SK-N-SH treated with all-trans-retinoic acid at 6 μM for 48 hours (cell line): Measurements from ENCODE around the gene SLC6A9.

ENCODE experiments used
- ATAC-seq: fragments of 200-7000 bp; cut with Tn5 transposase; 3 replicates; pipeline ENCODE4 v1.9.1; 2020; ENCODE audit warnings: mild to moderate bottlenecking, moderate library complexity
- ARNTL ChIP-seq: fragments of 450-650 bp; formaldehyde crosslinking; IDR thresholded peaks from 2 replicates; pipeline ENCODE4 v1.5.0; 2020; ENCODE audit warnings: low read depth, mild to moderate bottlenecking, moderate library complexity, borderline replicate concordance
- BACH2 ChIP-seq: fragments of 250-450 bp; sonication (Bioruptor Pico); IDR thresholded peaks from 2 replicates; pipeline ENCODE4 v1.9.0; 2021; ENCODE audit warnings: mild to moderate bottlenecking, borderline replicate concordance
- CREB5 ChIP-seq: fragments of 250-450 bp; sonication (Bioruptor Pico); IDR thresholded peaks from 2 replicates; pipeline ENCODE4 v1.5.1; 2020; ENCODE audit warnings: low read depth, mild to moderate bottlenecking, moderate library complexity
- CSDC2 ChIP-seq: fragments of 250-450 bp; sonication (Bioruptor Pico); IDR thresholded peaks from 2 replicates; pipeline ENCODE4 v1.5.0; 2020; ENCODE audit warnings: mild to moderate bottlenecking, moderate library complexity
- CSRNP3 ChIP-seq: fragments of 250-450 bp; sonication (Bioruptor Pico); IDR thresholded peaks from 2 replicates; pipeline ENCODE4 v1.5.1; 2021; ENCODE audit warnings: mild to moderate bottlenecking, moderate library complexity
- ESRRG ChIP-seq: fragments of 250-450 bp; sonication (Bioruptor Pico); IDR thresholded peaks from 2 replicates; pipeline ENCODE4 v1.6.1; 2021; ENCODE audit warnings: mild to moderate bottlenecking
- GLIS3 ChIP-seq: fragments of 250-450 bp; sonication (Bioruptor Pico); IDR thresholded peaks from 2 replicates; pipeline ENCODE4 v1.5.0; 2020; ENCODE audit warnings: mild to moderate bottlenecking, moderate library complexity
- ISL1 ChIP-seq: fragments of 250-450 bp; sonication (Bioruptor Pico); IDR thresholded peaks from 2 replicates; pipeline ENCODE4 v2.1.2; 2022; ENCODE audit warnings: mild to moderate bottlenecking, moderate library complexity
- OSR1 ChIP-seq: fragments of 250-450 bp; sonication (Bioruptor Pico); IDR thresholded peaks from 2 replicates; pipeline ENCODE4 v1.8.0; 2022; ENCODE audit warnings: moderate library complexity, mild to moderate bottlenecking, inconsistent platforms
- PATZ1 ChIP-seq: fragments of 250-450 bp; sonication (Bioruptor Pico); IDR thresholded peaks from 2 replicates; pipeline ENCODE4 v1.8.0; 2020; ENCODE audit warnings: mild to moderate bottlenecking, moderate library complexity, borderline replicate concordance
- POU6F1 ChIP-seq: fragments of 250-450 bp; sonication (Bioruptor Pico); IDR thresholded peaks from 2 replicates; pipeline ENCODE4 v1.8.0; 2021; ENCODE audit warnings: low read depth, mild to moderate bottlenecking, moderate library complexity, borderline replicate concordance
- PPARA ChIP-seq: fragments of 250-450 bp; sonication (Bioruptor Pico); IDR thresholded peaks from 2 replicates; pipeline ENCODE4 v1.5.0; 2020; ENCODE audit warnings: mild to moderate bottlenecking, borderline replicate concordance
- RARB ChIP-seq: fragments of 250-450 bp; sonication (Bioruptor Pico); IDR thresholded peaks from 2 replicates; pipeline ENCODE4 v1.8.0; 2021; ENCODE audit warnings: mild to moderate bottlenecking, moderate library complexity
- SNAI2 ChIP-seq: fragments of 250-450 bp; sonication (Bioruptor Pico); IDR thresholded peaks from 2 replicates; pipeline ENCODE4 v1.5.0; 2020; ENCODE audit warnings: mild to moderate bottlenecking, moderate library complexity
- TCF4 ChIP-seq: fragments of 250-450 bp; sonication (Bioruptor Pico); IDR thresholded peaks from 2 replicates; pipeline ENCODE4 v1.8.0; 2021; ENCODE audit warnings: mild to moderate bottlenecking, moderate library complexity, borderline replicate concordance
- TOX ChIP-seq: fragments of 250-450 bp; sonication (Bioruptor Pico); IDR thresholded peaks from 2 replicates; pipeline ENCODE4 v1.8.0; 2021; ENCODE audit warnings: mild to moderate bottlenecking, moderate library complexity, borderline replicate concordance
- ZC3H10 ChIP-seq: fragments of 250-450 bp; sonication (Bioruptor Pico); IDR thresholded peaks from 2 replicates; pipeline ENCODE4 v1.5.1; 2021; ENCODE audit warnings: mild to moderate bottlenecking, moderate library complexity
- ZFP3 ChIP-seq: fragments of 250-450 bp; sonication (Bioruptor Pico); IDR thresholded peaks from 2 replicates; pipeline ENCODE4 v1.5.0; 2020; ENCODE audit warnings: mild to moderate bottlenecking, moderate library complexity
- ZFP30 ChIP-seq: fragments of 450-650 bp; formaldehyde crosslinking; IDR thresholded peaks from 2 replicates; pipeline ENCODE4 v1.5.0; 2022; ENCODE audit warnings: mild to moderate bottlenecking, moderate library complexity
- ZNF565 ChIP-seq: fragments of 450-650 bp; formaldehyde crosslinking; conservative IDR thresholded peaks from 2 replicates; pipeline ENCODE4 v1.5.0; 2020; ENCODE audit warnings: low read depth, mild to moderate bottlenecking, moderate library complexity
- ZNF70 ChIP-seq: fragments of 450-650 bp; formaldehyde crosslinking; IDR thresholded peaks from 2 replicates; pipeline ENCODE4 v1.5.0; 2020; ENCODE audit warnings: mild to moderate bottlenecking, moderate library complexity
- ZNF8 ChIP-seq: fragments of 450-650 bp; formaldehyde crosslinking; IDR thresholded peaks from 2 replicates; pipeline ENCODE4 v1.5.0; 2020; ENCODE audit warnings: mild to moderate bottlenecking, moderate library complexity

SLC6A9 gene

GRCh38 chr1:44049839-44050238 lies 18.6 kb upstream of the SLC6A9 start:
- ATAC-seq = peak; percentile 79
- TF ChIP-seq TOX (CRISPR knock-in tag) = no peak
- no peak for TF ChIP-seq OSR1 (CRISPR knock-in tag)
- TF ChIP-seq ZFP30 = no peak
- peak; percentile 50 for TF ChIP-seq ISL1

GRCh38 chr1:44048532-44049215 lies 17.4 kb upstream of the SLC6A9 start:
- no peak for TF ChIP-seq CSDC2
- TF ChIP-seq ZNF565 (CRISPR knock-in tag) = no peak
- no peak for TF ChIP-seq PATZ1 (CRISPR knock-in tag)
- no peak for TF ChIP-seq GLIS3 (CRISPR knock-in tag)
- no peak for TF ChIP-seq ZFP30
- TF ChIP-seq CSRNP3 (CRISPR knock-in tag) = no peak
- TF ChIP-seq ESRRG (CRISPR knock-in tag) = no peak
- no peak for TF ChIP-seq TCF4 (CRISPR knock-in tag)
- TF ChIP-seq ZNF70 = no peak
- no peak for TF ChIP-seq OSR1 (CRISPR knock-in tag)
- TF ChIP-seq ZNF8 (CRISPR knock-in tag) = no peak
- no peak for TF ChIP-seq RARB (CRISPR knock-in tag)
- no peak for TF ChIP-seq POU6F1 (CRISPR knock-in tag)
- no peak for TF ChIP-seq BACH2 (CRISPR knock-in tag)
- TF ChIP-seq ZFP3 (CRISPR knock-in tag) = no peak
- no peak for TF ChIP-seq ZC3H10 (CRISPR knock-in tag)
- no peak for TF ChIP-seq TOX (CRISPR knock-in tag)
- peak; percentile 30 for ATAC-seq

- no peak for ATAC-seq
- no peak for TF ChIP-seq ZC3H10 (CRISPR knock-in tag)
- TF ChIP-seq ZNF70 = no peak
- no peak for TF ChIP-seq TOX (CRISPR knock-in tag)
- TF ChIP-seq ZFP3 (CRISPR knock-in tag) = no peak
- no peak for TF ChIP-seq PATZ1 (CRISPR knock-in tag)
- TF ChIP-seq BACH2 (CRISPR knock-in tag) = no peak
- TF ChIP-seq ZFP30 = no peak
- no peak for TF ChIP-seq OSR1 (CRISPR knock-in tag)
- no peak for TF ChIP-seq CSDC2
- TF ChIP-seq TCF4 (CRISPR knock-in tag) = no peak
- no peak for TF ChIP-seq RARB (CRISPR knock-in tag)
- TF ChIP-seq CREB5 = no peak
- no peak for TF ChIP-seq CSRNP3 (CRISPR knock-in tag)
- TF ChIP-seq ZNF565 (CRISPR knock-in tag) = no peak
- TF ChIP-seq ARNTL (CRISPR knock-in tag) = no peak
- no peak for TF ChIP-seq PPARA
- no peak for TF ChIP-seq SNAI2 (CRISPR knock-in tag)
Observed at GRCh38 chr1:44047131-44047530, 15.9 kb upstream of the SLC6A9 start.
